D341Med (cell line): ENCODE results near the gene PALLD.
"Not testable (repeated sequence)": the region's sequence is repeated elsewhere in the genome, so short reads cannot be mapped to it uniquely, and the experiment has no call there.

Experiments
- DNase-seq: peaks from one replicate; pipeline ENCODE4 v3.0.0; 2012; ENCODE audit warnings: low spot score

Gene PALLD

GRCh38 chr4:168491563-168491962 lies 5.3 kb upstream of the PALLD start:
- no peak for DNase-seq

GRCh38 chr4:168498251-168498650 lies 1.4 kb downstream of the PALLD start:
- DNase-seq, result no peak

- no peak for DNase-seq
Observed at GRCh38 chr4:168499241-168499640, 2.4 kb downstream of the PALLD start.

GRCh38 chr4:168501407-168501806 lies 4.6 kb downstream of the PALLD start:
- no peak for DNase-seq

- no peak for DNase-seq
Observed at GRCh38 chr4:168502861-168503260, 6.0 kb downstream of the PALLD start.

- DNase-seq, result no peak
Observed at GRCh38 chr4:168503652-168504362, 7.0 kb downstream of the PALLD start.

- no peak for DNase-seq
Observed at GRCh38 chr4:168504526-168504925, 7.7 kb downstream of the PALLD start.

GRCh38 chr4:168506014-168506413 lies 9.2 kb downstream of the PALLD start:
- no peak for DNase-seq

- no peak for DNase-seq
Observed at GRCh38 chr4:168507178-168507815, 10.4 kb downstream of the PALLD start.

GRCh38 chr4:168508683-168509082 lies 11.8 kb downstream of the PALLD start:
- DNase-seq, result no peak

GRCh38 chr4:168509786-168510185 lies 12.9 kb downstream of the PALLD start:
- DNase-seq, result no peak

GRCh38 chr4:168511780-168512489 lies 15.1 kb downstream of the PALLD start:
- no peak for DNase-seq

- DNase-seq, result not testable (repeated sequence)
Observed at GRCh38 chr4:168513826-168514225, 17.0 kb downstream of the PALLD start.

GRCh38 chr4:168514249-168514852 lies 17.5 kb downstream of the PALLD start:
- no peak for DNase-seq

GRCh38 chr4:168515222-168516011 lies 18.6 kb downstream of the PALLD start:
- no peak for DNase-seq

- DNase-seq, result no peak
Observed at GRCh38 chr4:168516841-168517240, 20.0 kb downstream of the PALLD start.

GRCh38 chr4:168519576-168519975 lies 22.7 kb downstream of the PALLD start:
- DNase-seq, result no peak

GRCh38 chr4:168521721-168522120 lies 24.9 kb downstream of the PALLD start:
- DNase-seq, result no peak

GRCh38 chr4:168522356-168522755 lies 25.5 kb downstream of the PALLD start:
- no peak for DNase-seq

GRCh38 chr4:168522829-168523489 lies 26.1 kb downstream of the PALLD start:
- DNase-seq, result no peak

- no peak for DNase-seq
Observed at GRCh38 chr4:168524006-168524405, 27.2 kb downstream of the PALLD start.
